GM21786 (cell line): ENCODE measurements around the gene CFAP54.
"Not testable (repeated sequence)": the region's sequence is repeated elsewhere in the genome, so short reads cannot be mapped to it uniquely, and the experiment has no call there.

Experiments
- ATAC-seq: cut with Tn5 transposase; IDR thresholded peaks from one replicate; pipeline ENCODE4 v1.9.1; 2021; ENCODE audit not compliant: unreplicated experiment

The CFAP54 gene, protein sequence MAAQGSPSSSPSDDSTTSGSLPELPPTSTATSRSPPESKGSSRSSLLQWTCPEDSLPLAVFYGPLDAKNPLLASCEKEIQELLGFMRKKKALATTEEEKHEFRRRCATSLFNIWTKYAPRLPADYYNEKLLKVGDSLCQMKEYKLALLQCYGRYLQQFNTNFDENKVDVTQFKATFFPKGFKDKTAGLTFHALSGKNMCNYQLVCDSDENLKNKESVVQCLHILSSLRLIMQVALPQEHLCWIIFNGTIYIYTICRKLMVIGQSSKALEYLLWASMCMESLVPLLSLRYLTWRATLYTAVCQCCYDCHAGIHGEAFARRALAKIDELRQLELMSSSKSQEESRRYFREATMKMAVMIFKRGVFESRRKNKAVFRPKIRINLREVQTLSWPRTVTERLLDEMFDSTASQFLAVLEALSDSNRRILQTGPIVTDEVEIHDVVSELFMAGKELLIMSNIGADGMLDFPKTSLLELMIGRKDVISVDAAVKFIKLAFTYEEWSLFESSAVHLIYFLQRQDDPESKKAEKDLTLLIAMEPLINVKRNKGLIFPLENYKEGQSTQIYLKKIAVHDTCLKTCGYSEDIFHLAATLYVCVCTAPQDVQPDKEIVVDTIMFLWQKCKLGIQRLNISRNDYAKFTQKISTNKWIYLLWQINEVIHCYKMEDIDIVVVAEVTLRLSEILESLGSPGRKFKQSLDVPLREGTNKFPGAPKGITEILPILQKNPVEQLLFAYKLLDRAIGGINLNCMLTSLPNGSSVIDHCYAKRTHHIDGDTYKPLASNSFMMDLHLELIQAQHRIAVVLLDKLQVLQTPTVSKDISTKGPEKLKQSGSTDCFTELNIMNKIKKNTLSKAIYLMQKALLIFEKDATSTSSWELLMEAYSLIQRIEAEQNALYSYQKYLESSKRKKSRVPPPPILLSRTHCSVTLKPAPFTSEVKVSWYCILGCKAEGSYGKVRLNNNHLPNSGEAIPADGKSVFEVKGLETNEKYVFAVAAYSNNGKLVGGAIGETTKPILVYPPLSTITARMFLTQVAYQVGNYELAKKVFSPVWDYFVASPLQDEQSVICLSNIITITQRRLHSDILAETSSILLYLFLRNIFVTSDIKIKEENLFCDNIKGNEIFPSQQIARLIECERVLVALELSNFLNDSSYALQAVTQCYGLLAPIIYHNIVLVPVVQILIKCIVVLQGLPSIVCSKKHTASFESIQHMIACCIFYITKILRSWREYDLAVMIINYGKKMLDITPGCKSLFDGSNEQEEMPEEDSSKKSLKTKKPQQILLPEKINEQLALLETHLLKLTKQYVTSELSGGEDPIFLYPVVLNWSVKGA (N-terminal part only)

DNA sequence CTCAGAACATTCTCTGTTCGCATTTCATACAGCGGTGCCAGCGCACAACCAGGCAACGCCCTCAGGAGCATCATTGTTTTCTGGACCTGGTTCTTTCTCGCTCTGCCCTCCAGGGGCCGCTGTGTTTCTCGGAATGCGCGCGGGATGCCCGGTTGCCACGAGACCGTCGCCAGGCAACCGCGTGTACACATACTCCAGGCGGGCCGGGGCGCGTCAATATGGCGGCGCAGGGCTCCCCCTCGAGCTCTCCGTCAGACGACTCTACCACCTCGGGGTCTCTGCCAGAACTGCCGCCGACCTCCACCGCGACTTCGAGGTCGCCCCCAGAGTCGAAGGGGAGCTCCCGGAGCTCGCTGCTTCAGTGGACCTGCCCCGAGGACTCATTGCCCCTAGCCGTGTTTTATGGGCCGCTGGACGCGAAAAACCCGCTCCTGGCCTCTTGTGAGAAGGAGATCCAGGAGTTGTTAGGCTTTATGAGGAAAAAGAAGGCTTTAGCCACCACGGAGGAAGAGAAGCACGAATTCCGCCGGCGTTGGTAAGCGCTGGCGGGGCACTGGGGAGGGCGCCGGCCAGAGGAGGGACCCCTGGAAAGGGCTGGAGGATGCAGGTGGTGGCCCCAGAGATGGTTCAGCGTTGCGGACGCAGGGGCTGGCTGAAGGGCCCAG lies at the start of gene CFAP54:
Gene CFAP54 (plus strand): TSS at position 186 of the 665 bp plus-strand sequence. CDS start 33 bp downstream, at position 219.
- peak; percentile 91 for ATAC-seq

DNA sequence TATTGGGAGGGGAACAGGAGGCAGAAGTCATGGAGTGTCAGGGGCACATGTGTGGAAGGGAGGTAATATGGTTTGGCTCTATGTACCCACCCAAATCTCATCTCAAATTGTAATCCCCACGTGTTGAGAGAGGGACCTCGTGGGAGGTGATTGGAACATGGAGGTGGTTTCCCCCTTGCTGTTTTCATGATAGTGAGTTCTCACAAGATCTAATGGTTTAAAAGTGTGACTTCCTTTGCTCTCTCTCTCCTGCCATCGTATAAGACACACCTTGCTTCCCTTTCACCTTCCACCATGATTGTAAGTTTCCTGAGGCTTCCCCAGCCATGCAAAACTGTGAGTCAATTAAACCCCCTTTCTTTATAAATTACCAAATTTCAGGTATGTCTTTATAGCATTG lies 47.6 kb upstream of the CFAP54 start:
- no peak for ATAC-seq

DNA sequence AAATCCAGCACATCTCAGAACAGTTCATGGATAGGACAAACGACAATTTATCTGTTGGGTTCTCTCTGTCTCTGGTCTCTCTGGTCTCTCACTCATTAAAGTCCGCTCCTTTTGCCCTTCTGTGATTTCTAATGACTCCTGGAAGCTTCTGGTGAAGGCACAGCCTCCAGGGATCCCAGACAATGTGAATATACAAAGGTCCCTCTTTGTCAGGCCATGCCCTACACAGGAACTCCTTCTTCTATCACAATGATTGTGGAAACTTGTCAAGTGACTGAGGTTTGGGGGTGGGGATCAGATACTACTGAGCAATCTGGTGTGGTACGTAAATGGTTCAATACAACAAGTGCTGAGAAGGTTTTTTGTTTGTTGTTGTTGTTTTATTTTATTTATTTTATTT lies 46.5 kb upstream of the CFAP54 start:
- no peak for ATAC-seq

DNA sequence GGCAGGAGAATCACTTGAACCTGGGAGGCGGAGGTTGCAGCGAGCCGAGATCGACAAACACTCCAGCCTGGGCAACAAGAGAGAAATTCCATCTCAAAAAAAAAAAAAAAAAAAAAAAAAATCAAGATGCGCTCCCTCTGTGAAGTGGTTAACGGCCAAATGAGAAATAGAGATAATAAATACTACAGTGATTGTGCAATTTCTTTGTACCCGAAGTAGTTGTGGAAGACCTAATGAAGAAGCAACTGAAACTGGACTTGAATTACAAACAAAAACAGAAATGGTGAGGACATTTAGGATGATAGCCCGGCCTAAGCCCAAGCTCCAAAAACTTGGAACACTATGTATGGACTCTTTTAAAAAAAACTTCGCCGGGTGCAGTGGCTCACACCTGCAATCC lies 45.0 kb upstream of the CFAP54 start:
- ATAC-seq: no peak

DNA sequence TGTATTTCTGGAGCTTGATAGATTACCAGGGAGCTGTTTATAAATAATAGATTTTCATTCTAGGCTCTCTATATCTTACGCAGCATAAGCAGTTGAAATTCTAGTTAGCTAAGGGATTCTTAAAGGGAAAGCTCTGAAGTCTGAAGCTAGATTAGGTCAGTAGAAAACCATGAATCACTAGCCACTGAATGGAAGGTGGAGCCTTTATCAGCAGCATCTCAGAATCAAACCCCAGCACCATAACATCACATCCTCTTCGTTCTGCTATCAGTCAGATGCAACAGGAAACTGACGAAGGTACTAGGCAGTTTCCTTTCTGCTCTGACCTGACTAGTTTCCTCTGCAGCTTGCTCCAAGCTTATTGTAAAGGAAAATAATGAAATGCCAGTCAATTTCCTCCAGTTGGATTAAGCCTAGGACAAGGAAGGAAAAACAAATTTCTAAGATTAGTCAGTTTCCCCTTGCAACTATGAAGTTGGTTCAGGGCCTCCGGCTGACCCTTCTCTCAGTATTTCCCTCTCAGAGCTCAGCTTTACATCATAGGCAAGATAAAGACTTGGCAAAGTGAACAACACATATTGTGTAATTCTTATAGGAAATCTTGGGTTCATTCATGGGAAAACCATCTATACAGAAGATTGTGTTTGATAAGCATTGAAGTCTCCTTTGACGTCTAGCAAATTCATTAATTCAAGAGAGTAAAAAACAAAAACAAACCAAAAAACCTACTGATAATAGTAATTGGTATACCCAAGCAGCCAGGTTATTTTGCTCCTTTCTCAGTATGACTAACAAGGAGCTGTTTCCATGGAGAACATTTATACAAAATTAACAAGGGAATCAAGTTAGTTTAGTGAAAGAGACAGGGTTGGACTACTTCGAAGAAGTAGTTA lies 43.4 kb upstream of the CFAP54 start:
- peak; percentile 99 for ATAC-seq

DNA sequence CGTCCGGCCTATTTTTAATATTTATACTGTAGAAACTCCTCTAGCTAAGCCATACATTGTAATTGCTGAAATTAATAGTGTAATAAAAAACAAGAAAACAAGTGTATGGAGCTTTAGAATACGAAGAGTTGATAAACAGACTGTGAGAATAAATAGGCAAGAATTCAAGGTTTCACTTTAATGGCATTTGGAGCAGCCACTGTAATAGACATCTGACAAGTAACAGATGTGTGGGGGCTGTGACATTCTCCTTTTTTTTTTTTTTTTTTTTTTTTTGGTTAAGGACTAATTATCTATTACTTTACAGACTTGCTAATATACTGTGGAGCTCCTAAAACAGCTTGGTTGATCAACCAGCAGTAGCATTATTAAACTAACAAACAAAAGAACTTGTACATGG lies 42.1 kb upstream of the CFAP54 start:
- ATAC-seq: no peak

DNA sequence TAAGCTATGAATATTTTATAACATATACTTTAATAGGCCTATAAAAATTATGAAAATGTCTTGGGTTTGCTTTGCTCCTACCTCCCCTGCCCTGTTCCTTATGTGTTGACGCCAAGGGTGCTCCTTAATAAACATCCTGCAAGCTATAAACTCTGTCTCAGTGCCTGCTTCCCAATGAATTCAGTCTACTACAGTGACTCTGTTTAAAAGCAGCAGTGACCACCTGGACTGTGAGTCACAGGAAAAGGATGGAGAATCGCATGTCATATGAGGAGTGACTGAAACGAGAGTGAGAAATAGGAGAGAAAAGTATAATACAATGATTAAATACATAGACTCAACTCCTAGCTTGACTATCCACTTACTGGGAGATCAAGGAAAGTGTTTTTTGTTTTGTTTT lies 41.1 kb upstream of the CFAP54 start:
- ATAC-seq: no peak

DNA sequence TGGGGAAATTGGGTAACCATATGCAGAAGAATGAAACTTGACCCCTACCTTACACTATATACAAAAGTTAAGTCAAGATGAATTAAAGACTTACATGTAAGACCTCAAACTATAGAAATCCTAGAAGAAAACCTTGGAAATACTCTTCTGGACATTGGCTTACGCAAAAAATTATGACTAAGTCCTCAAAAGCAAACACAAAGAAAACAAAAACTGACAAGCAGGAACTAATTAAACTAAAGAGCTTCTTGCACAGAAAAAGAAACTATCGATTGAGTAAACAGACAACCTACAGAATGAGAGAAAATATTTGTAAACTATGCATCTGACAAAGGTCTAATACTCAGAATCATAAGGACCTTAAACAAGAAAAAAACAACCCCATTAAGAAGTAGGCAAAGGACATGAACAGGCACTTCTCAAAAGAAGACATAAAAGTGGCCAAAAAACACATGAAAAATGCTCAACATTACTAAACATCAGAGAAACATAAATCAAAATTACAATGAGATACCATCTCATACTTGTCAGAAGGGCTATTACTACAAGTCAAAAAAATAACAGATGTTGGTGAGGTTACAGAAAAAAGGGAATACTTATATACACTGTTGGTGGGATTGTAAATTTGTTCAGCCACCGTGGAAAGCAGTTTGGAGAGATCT lies 37.0 kb upstream of the CFAP54 start:
- ATAC-seq: no peak

DNA sequence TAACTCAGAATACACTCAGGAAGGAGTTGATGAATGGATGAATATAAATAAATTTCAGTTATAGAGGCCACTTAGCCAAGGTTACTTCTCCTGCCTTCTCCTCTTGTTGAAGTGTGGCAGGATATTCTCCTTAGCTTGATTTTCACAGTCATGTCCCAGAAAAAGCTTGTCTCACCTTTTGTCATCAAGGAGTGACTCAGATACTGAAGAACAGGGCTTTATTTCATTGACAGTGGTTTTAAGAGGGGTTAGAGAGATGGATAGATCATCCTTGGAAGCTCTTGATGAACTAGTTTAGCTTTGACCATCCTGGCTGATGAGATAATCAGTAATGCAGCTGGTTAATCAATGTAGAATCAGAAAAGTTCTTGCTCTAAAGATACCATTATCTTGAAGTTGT lies 35.0 kb upstream of the CFAP54 start:
- ATAC-seq: no peak

DNA sequence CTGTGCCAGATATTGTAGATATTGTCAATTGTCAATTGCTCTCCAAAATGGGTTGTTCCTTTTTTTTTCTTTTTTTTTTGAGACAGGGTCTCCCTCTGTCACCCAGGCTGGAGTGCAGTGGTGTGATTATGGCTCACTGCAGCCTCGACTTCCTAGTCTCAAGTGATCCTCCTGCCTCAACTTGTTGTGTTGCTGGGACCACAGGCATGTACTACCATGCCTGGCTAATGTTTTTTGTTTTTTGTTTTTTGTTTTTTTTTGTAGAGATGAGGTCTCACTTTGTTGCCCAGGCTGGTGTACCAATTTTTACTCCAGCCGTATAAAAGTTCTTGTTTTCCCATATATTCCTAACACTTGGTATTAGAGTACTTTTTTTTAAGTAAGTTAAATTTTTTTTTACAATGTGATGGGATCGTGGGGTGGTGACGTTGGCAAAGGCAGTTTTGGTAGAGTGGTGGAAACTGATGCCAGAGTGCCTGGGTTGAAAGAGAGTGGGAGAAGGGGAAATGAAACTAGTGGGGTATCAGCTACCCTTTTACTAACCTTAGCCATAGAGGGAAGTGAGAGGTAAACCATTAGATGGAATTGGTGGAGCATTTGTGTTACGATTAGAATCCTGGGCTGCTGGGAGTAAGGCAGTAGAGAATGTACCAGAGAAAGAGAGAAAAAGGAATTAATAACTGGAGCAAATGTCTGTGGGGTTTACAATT lies 33.0 kb upstream of the CFAP54 start:
- peak; percentile 96 for ATAC-seq

DNA sequence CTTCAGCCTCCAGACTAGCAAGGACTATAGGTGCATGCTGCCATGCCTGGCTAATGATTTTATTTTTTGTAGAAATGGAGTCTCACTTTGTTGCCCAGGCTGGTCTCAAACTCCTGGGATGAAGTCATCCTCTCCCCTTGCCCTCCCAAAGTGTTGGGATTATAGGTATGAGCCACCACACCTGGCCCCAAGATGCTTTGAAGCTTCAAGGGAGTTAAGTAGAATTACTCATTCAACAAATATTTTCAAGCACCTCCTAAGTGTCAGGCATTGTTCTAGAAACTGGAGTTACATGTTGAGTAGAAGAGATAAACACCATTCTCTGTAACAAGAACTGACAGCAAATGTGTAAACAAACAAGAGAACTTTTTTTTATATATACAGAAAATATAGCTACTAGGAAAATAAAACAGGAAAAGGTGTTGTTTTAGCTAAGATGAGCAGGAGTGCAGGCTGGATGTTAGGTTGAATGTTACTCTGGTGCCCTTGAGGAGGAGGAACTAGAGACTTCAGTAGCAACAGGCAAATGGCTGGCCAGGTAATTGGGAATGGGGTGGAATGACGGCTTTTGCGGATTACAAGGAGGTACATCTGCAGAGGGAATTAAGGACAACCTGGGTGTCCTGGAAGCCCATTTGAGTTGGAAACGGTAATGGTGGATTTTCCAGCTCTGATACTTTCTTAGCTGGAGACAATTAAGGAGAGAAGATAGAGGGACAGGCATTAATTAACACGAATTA lies 32.0 kb upstream of the CFAP54 start:
- no peak for ATAC-seq

DNA sequence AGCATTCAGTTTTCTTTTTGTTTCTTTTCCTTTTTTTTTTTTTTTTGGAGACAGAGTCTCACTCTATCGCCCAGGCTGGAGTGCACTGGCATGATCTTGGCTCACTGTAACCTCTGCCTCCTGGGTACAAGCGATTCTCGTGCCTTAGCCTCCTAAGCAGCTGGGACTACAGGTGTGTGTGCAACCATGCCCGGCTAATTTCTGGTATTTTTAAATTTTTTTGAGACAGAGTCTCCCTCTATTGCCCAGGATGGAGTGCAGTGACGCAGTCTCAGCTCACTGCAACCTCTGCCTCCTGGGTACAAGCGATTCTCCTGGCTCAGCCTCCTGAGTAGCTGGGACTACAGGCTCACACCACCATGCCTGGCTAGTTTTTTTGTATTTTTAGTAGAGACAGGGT lies 30.1 kb upstream of the CFAP54 start:
- not testable (repeated sequence) for ATAC-seq

DNA sequence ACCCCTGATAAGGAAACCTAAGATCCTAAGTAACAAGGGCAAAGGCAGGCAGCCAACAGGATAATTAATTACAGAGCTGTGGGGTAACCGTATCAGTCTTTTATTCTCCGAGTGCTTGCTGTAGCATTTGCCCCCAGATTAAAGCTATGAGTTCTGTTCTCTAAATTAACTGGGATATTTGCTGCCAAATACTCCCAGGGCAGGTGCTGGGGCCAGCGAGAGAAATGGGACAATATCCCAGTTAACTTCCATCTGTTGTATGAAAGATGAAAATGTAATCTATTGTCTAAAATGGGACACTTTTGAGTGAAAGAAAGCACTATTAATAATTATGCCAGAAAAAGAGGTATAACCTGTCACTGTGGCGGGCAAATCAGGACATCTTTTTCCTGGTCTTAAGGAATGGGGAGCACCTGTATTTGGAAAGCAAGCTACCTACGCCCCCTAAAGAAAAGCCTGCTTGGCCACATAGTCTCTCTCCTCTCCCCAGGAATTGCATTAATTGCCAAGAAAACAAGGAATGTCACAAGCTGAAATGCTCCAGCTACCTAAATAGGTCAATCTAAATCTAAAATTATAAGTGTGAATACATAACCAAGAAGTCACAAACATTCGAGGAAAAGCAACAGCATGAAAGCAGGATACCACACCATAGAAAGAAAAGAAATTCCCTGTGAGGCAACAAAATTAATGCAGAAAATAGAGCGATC lies 26.7 kb upstream of the CFAP54 start:
- ATAC-seq: no peak

DNA sequence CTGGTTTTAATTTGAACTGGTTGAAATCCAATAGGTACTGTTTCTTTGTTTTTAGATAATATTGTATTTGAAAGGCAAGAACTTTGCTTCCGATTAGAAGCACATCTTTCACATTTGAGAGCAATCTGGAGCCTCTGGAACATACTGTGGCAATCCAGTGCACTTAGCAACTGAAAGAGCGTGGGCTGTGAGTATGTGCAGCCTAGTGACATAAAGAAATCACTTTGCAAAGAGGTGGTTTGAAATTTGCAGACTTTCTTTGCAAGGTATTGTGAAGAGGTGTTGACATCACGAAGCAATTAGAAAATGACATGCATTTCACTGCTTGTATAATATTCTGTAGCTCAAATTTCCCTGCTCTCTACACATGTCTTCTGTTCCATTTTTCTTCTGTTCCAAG lies 23.5 kb upstream of the CFAP54 start:
- no peak for ATAC-seq

DNA sequence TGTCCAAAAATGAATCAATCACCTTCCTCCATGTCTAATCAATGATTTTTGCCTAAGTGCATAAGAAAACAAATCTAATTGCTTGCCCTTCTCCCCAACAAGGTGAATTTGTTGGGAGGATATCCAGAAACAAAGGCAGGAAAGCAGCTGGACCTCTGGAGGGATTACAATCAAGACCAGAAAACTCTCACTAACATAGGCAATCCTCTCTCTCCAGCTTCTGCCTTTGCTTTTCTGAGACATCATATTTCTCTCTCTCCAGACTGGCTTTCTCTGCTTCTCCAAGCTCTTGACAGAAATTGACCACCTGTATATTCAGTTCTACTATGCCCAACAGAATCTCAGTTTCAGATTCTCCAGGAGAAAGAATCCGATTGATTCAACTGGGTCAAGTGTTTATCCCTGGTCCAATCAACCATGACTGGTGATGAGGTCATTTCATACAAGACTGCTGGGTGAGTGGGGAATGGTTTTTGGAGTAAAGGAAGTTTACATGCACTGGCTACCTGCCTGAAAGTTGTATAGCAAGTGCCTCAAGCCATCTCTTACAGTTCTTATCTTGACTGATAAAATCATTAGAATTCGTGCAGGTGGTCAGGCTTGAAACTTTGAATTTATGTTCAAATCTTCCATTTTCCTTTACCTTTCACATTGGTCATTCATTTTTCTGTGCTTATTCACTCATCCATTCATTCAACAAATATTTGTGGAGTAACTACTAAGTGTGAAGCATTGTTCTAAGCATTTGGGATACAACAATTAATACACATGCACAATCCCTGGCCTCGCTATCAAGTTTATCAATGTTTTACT lies 22.2 kb upstream of the CFAP54 start:
- ATAC-seq: no peak

DNA sequence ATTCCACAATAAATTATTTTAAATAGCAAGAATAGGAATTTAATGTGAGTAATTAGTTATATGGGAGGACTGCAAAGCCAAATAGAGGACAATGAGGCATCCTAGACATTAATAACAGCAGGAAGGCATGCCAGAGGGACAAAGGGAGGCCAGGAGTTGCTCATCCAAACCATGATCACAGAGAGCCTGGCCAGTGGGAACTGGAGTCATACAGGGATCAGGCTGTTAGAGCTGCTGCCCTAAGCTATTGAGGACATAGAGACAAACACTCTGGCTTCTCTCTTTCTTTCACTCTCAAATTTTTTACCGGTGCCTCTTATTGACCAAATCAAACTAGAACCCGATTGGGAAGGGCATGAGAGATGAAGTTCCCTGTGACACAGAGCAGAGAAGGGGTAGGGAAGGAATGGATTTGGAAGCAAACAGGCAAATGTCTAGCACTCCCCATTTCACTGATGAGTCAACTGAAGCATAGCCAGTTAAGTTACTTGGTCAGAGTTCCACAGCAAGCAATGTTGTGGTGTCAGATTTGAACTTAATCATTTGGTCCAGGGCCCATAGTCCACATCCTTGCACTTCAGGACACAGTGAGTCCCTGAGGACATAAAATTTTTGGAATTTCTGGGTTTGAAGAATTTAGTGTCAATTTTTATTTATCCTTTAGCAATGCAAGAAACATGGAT lies 17.9 kb upstream of the CFAP54 start:
- ATAC-seq: no peak
